ENCODE data around the gene AMBN.

DNA sequence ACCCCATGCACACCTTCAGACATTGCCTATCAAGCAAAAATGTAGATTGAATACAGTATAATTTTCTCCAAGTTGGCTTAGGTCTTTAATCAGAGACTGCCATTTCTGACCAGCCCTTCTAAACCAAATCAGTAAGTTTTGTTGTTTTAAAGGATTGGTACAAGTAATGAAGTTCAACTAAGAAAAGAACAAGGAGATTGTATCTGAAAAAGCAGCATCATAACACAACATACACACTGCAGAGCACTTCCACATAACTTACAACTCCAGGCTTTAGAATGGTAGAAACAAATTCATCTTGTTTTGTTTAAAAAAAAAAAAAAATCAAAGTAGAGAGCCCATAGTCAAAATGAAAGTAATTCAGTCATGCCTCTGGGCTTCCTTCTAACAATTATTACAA lies 16.1 kb upstream of the AMBN start:
- TF ChIP-seq ZNF124 (CRISPR knock-in tag; IDR thresholded peaks at IDR 0.05): no peak
- no peak for TF ChIP-seq RAD21 (CRISPR knock-in tag; conservative IDR thresholded peaks at IDR 0.05 in 1 of 2, IDR thresholded peaks at IDR 0.05 in 1 of 2)
- no peak for TF ChIP-seq CTCF (IDR thresholded peaks at IDR 0.05 in 2 of 3, conservative IDR thresholded peaks at IDR 0.05 in 1 of 3; ENCODE audit: insufficient read depth in 2 of 3, low read depth in 1 of 3, low read length in 3 of 3)
- TF ChIP-seq GTF2F1 (IDR thresholded peaks at IDR 0.05; ENCODE audit: low read depth, low read length): no peak
- TF ChIP-seq POLR2A (conservative IDR thresholded peaks at IDR 0.05): no peak
- TF ChIP-seq, protein P1, sequence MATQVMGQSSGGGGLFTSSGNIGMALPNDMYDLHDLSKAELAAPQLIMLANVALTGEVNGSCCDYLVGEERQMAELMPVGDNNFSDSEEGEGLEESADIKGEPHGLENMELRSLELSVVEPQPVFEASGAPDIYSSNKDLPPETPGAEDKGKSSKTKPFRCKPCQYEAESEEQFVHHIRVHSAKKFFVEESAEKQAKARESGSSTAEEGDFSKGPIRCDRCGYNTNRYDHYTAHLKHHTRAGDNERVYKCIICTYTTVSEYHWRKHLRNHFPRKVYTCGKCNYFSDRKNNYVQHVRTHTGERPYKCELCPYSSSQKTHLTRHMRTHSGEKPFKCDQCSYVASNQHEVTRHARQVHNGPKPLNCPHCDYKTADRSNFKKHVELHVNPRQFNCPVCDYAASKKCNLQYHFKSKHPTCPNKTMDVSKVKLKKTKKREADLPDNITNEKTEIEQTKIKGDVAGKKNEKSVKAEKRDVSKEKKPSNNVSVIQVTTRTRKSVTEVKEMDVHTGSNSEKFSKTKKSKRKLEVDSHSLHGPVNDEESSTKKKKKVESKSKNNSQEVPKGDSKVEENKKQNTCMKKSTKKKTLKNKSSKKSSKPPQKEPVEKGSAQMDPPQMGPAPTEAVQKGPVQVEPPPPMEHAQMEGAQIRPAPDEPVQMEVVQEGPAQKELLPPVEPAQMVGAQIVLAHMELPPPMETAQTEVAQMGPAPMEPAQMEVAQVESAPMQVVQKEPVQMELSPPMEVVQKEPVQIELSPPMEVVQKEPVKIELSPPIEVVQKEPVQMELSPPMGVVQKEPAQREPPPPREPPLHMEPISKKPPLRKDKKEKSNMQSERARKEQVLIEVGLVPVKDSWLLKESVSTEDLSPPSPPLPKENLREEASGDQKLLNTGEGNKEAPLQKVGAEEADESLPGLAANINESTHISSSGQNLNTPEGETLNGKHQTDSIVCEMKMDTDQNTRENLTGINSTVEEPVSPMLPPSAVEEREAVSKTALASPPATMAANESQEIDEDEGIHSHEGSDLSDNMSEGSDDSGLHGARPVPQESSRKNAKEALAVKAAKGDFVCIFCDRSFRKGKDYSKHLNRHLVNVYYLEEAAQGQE (IDR thresholded peaks at IDR 0.05; ENCODE audit: borderline replicate concordance): no peak
- TF ChIP-seq, protein P1 (CRISPR knock-in tag; IDR thresholded peaks at IDR 0.05; ENCODE audit: low read depth): no peak
- no peak for TF ChIP-seq NCOR1 (IDR thresholded peaks at IDR 0.05)
- TF ChIP-seq EP300 (IDR thresholded peaks at IDR 0.05; ENCODE audit: low read length): no peak
- no peak for TF ChIP-seq SMAD4 (CRISPR knock-in tag; conservative IDR thresholded peaks at IDR 0.05)
- TF ChIP-seq, protein P2, sequence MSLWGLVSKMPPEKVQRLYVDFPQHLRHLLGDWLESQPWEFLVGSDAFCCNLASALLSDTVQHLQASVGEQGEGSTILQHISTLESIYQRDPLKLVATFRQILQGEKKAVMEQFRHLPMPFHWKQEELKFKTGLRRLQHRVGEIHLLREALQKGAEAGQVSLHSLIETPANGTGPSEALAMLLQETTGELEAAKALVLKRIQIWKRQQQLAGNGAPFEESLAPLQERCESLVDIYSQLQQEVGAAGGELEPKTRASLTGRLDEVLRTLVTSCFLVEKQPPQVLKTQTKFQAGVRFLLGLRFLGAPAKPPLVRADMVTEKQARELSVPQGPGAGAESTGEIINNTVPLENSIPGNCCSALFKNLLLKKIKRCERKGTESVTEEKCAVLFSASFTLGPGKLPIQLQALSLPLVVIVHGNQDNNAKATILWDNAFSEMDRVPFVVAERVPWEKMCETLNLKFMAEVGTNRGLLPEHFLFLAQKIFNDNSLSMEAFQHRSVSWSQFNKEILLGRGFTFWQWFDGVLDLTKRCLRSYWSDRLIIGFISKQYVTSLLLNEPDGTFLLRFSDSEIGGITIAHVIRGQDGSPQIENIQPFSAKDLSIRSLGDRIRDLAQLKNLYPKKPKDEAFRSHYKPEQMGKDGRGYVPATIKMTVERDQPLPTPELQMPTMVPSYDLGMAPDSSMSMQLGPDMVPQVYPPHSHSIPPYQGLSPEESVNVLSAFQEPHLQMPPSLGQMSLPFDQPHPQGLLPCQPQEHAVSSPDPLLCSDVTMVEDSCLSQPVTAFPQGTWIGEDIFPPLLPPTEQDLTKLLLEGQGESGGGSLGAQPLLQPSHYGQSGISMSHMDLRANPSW (CRISPR knock-in tag; IDR thresholded peaks at IDR 0.05): no peak
- TF ChIP-seq NR2C2 (CRISPR knock-in tag; IDR thresholded peaks at IDR 0.05): no peak
- TF ChIP-seq NR2C2 (tag; IDR thresholded peaks at IDR 0.05): no peak

All from K562 (cell line).